Ascending aorta (tissue), 2 donors: Measurements from ENCODE around the gene PPP1R1C. TPM values are rescaled to one million over a fixed set of nuclear protein-coding genes. Genes with fewer than 3 reads are reported as not detected.

Experiments
- DNase-seq, 2 donors: peaks; one replicate each; pipeline ENCODE4 v3.0.0-alpha.2; 2019; ENCODE audit warnings: low spot score in 2 of 2
- H3K27ac ChIP-seq, 2 donors: fragments of 200-600 bp; sonication (generic); one replicate each; pipeline ENCODE4 v1.5.1; 2016 to 2017; ENCODE audit warnings: mild to moderate bottlenecking in 1 of 2
- H3K27me3 ChIP-seq: fragments of 200-600 bp; sonication (generic); one replicate; pipeline ENCODE4 v1.5.1; 2017
- H3K36me3 ChIP-seq, 2 donors: fragments of 200-600 bp; sonication (generic); one replicate each; pipeline ENCODE4 v1.5.1; 2016
- H3K4me1 ChIP-seq, 2 donors: fragments of 200-600 bp; sonication (generic); one replicate each; pipeline ENCODE4 v1.5.1; 2016 to 2017; ENCODE audit warnings: mild to moderate bottlenecking in 1 of 2
- H3K4me3 ChIP-seq, 2 donors: fragments of 200-600 bp; sonication (generic); one replicate each; pipeline ENCODE4 v1.5.1; 2016 to 2017; ENCODE audit warnings: mild to moderate bottlenecking in 1 of 2
- H3K9me3 ChIP-seq, 2 donors: fragments of 200-600 bp; sonication (generic); one replicate each; pipeline ENCODE4 v1.5.1; 2016
- intact Hi-C: fragments of 100-400 bp; cut with DNase I; formaldehyde crosslinking; loops from one replicate; pipeline ENCODE4 v1.15.1; 2023
- total RNA-seq: library from RNA; depleted of rRNA; stranded (reverse); fragments of >200 nt; gene quantifications from one replicate; pipeline ENCODE4 v1.1.0, GENCODE V29; 2016
- TF ChIP-seq, protein P1 (sequence below), 3 experiments: fragments of 200-600 bp in 2 of 3; fragments of 450-650 bp in 1 of 3; sonication (generic) in 2 of 3; IDR thresholded peaks; one replicate each; pipeline ENCODE4 v1.5.1; 2016 to 2019; ENCODE audit warnings: antibody characterized with exemption in 3 of 3, mild to moderate bottlenecking in 1 of 3, moderate library complexity in 1 of 3

PPP1R1C gene
- total RNA-seq, 1 donor from 2014 or later: not detected

DNA sequence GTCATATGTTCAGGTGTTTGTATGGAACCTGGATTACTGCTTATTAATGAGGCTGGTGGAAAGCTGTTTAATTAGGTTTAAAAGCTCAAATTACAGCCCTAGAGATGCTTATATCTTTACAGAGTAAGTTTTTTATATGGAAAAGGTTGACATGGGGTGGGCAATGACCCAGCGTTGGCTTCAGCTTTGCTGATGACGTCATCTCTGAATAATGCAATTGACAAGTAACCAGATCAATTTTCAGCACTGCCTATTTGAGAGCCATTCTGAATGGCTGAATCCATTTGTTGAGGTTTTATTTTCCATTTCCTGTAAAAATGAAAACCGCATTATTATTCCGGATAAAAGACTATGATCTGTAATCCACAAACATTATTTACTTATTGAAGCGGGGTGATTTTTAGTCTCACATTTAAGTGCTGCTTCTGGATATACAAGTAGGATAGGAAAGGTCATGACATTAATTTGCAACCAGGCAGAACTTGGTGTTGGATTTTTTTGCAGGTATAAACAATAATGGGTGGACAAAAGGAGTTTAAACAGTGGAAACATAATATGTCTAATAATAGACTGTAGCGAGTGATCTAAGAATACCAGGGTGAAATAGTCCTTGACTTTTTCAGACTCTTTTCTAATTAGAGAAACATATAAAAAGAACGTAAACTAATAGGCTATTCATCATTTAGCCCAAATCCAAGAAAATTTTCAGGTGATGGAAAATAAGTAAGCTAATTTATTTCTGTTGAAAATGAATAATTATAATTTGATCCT, 2.7 kb downstream of the PPP1R1C start:
- intact Hi-C loops: no loop called here
- H3K4me1 ChIP-seq: peaks cover 0 to 7% of the 10 kb centered on the region in 2 donors
- H3K27ac ChIP-seq: no peak overlapping the region
- TF ChIP-seq, protein P1, sequence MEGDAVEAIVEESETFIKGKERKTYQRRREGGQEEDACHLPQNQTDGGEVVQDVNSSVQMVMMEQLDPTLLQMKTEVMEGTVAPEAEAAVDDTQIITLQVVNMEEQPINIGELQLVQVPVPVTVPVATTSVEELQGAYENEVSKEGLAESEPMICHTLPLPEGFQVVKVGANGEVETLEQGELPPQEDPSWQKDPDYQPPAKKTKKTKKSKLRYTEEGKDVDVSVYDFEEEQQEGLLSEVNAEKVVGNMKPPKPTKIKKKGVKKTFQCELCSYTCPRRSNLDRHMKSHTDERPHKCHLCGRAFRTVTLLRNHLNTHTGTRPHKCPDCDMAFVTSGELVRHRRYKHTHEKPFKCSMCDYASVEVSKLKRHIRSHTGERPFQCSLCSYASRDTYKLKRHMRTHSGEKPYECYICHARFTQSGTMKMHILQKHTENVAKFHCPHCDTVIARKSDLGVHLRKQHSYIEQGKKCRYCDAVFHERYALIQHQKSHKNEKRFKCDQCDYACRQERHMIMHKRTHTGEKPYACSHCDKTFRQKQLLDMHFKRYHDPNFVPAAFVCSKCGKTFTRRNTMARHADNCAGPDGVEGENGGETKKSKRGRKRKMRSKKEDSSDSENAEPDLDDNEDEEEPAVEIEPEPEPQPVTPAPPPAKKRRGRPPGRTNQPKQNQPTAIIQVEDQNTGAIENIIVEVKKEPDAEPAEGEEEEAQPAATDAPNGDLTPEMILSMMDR (IDR thresholded peaks at IDR 0.05): no peak
- no peaks in the 10 kb centered on the region for H3K9me3 ChIP-seq
- DNase-seq: no peak
- no peaks in the 10 kb centered on the region for H3K36me3 ChIP-seq
- H3K4me3 ChIP-seq: no peak overlapping the region
- no peaks in the 10 kb centered on the region for H3K27me3 ChIP-seq

DNA sequence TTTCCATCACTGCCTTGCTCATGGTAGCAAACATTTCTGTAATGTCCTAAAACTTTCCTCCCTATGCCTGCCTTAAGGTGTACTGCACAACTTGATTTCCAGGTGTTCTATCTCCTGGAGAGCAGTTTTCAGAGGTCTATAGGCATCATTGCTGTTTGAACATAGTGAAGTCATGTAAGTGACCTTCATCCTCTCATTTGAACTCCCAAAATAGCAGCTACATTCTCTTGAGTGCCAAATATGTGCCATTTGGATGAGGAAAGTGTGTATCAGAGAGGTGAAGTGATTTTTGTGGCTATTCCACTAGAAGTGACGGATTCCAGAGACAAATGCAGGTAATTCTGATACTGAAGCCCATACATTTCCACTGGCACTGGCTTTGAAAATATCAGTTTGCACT, 3.4 kb downstream of the PPP1R1C start:
- no peak overlapping the region for H3K4me3 ChIP-seq
- TF ChIP-seq, protein P1 (IDR thresholded peaks at IDR 0.05): no peak
- H3K9me3 ChIP-seq: no peaks in the 10 kb centered on the region
- H3K4me1 ChIP-seq: peaks cover 0 to 7% of the 10 kb centered on the region in 2 donors
- DNase-seq: no peak
- no peaks in the 10 kb centered on the region for H3K36me3 ChIP-seq
- no peaks in the 10 kb centered on the region for H3K27me3 ChIP-seq
- intact Hi-C loops: no loop called here
- no peak overlapping the region for H3K27ac ChIP-seq

DNA sequence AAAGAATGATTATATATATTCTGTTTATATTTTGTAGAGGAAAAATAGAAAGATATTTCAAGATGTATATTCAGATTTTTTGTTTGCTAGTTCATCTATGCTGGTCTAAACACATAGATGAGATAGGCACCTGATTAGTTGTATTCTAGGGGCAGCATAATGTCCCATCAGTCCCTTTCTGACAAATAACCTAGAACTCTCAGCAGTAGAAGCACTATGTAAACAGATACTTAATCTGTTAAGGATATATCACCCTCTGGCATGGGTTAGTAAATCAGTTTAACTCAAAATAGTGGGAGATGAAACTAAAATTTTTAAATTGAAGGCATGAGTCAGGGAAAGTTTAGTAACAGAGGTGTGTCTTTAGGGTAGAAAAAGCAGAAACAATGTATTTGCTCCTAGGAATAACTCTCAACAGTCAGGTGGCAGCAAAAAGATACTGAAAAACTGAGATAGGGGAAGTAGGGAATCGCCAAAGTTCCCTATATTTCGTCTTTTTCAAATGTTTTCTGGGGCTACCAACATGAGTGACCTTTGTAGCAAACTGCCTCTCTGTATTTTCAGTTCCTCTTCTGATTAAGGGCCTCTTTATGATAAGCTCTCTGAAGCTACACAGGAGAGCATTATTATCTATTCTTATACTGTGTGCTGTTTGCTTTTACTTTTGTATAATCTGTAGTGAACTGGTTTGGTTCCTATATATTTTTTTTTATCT, 5.7 kb downstream of the PPP1R1C start:
- TF ChIP-seq, protein P1 (IDR thresholded peaks at IDR 0.05): no peak

DNA sequence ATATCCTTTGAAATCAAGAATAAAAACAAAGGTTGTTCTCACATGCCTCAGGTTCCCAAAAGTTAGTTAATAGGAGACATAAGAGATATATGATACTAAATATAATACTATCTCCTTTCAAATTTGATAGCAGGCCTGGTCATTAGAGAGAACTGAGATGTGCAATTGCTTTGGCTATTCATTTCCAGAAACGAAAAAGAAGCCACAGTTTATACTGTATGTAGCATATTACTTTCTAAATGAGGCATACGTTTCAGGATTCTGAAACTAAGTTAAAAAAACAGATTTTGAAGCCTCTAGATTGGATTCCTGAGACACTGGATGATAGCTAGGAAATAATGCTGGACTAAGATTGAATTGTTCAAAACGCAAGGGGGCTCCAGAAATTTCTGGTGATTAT, 7.1 kb downstream of the PPP1R1C start:
- no peaks in the 10 kb centered on the region for H3K27me3 ChIP-seq
- no peak overlapping the region for H3K4me3 ChIP-seq
- TF ChIP-seq, protein P1 (IDR thresholded peaks at IDR 0.05): no peak

More for the DNA sequence above, 5.7 kb downstream of the PPP1R1C start:
- no peak overlapping the region for H3K4me3 ChIP-seq
- H3K36me3 ChIP-seq: no peaks in the 10 kb centered on the region
- no peak for DNase-seq
- intact Hi-C loops: no loop called here
- H3K4me1 ChIP-seq: no peaks in the 10 kb centered on the region
- no peaks in the 10 kb centered on the region for H3K27me3 ChIP-seq
- no peaks in the 10 kb centered on the region for H3K9me3 ChIP-seq
- H3K27ac ChIP-seq: no peak overlapping the region

DNA sequence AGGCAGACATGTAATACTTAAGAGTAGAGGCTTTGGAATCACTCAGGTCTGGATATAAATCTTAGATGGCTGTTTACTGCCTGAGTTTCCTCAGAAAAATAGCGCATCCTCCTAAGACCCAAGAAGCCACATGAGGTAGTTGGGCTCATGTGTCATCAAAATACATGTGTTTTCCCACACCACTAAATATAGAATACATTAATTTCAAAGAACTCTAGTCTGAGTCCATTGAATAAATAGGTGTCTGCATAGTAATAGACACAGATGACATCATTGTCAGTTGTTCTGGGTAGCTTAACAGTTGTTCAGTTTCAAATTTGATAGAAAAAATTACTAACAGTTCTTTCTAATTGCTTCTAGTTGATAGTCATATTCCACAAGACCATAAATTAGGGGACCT, 9.6 kb downstream of the PPP1R1C start:
- Histone ChIP-seq H3K27me3 (no peaks in the 10 kb centered on the region), H3K27ac (no peak overlapping the region), H3K36me3 (no peaks in the 10 kb centered on the region), H3K4me3 (no peak overlapping the region), H3K9me3 (no peaks in the 10 kb centered on the region), H3K4me1 (no peaks in the 10 kb centered on the region)
- no peak for DNase-seq
- TF ChIP-seq, protein P1 (IDR thresholded peaks at IDR 0.05): no peak
- intact Hi-C loops: no loop called here

More for the DNA sequence above, 7.1 kb downstream of the PPP1R1C start:
- intact Hi-C loops: no loop called here
- DNase-seq: no peak
- no peaks in the 10 kb centered on the region for H3K4me1 ChIP-seq
- H3K27ac ChIP-seq: no peak overlapping the region
- H3K9me3 ChIP-seq: no peaks in the 10 kb centered on the region
- H3K36me3 ChIP-seq: no peaks in the 10 kb centered on the region
